Endothelial cell of umbilical vein (primary cell): ENCODE data around the gene FAM24A. TPM values are rescaled to one million over a fixed set of nuclear protein-coding genes. Genes with fewer than 3 reads are reported as not detected.

ENCODE experiments used
- BruUV-seq: library from RNA; stranded (reverse); fragments of 400-500 nt; replicated peaks from 2 replicates; lab custom pipeline; 2021; lab: Mats Ljungman, UMichigan
- CTCF ChIA-PET: fragments of 300-600, 350-600 bp; sonication (Branson Sonifier 250); formaldehyde crosslinking; loops from one replicate; lab custom pipeline; 2021; ENCODE audit warnings: antibody characterized with exemption, inconsistent platforms; lab: Charles Lee
- POLR2A ChIA-PET: fragments of 300-600, 350-600 bp; sonication (Branson Sonifier 250); formaldehyde crosslinking; loops from one replicate; lab custom pipeline; 2021; ENCODE audit warnings: antibody characterized with exemption, inconsistent platforms; lab: Charles Lee
- DNase-seq: peaks from one replicate; pipeline ENCODE4 v3.0.0-alpha.2; 2011; ENCODE audit warnings: low read depth, low spot score
- FAIRE-seq: peaks from 2 replicates; lab custom pipeline; 2011; peaks lifted over from hg19 to GRCh38; lab: Jason Lieb, UNC
- H2AFZ ChIP-seq: 2 replicates; pipeline ENCODE4 v1.6.0; 2012; ENCODE audit warnings: low read depth, low read length, control low read depth, inconsistent platforms
- H3K27ac ChIP-seq: 2 replicates; pipeline ENCODE4 v1.5.1; 2011; ENCODE audit warnings: low read depth, mild to moderate bottlenecking, control low read depth, low read length, moderate library complexity; ENCODE audit not compliant: insufficient read depth
- H3K27me3 ChIP-seq, 2 experiments: 2 replicates each; pipeline versions ENCODE4 v1.6.0 to v1.6.1; 2011; ENCODE audit warnings: low read length in 2 of 2, mixed read lengths in 1 of 2; ENCODE audit not compliant: control insufficient read depth in 2 of 2, insufficient read depth in 2 of 2
- H3K36me3 ChIP-seq, 2 experiments: 2 replicates in 1 of 2; 3 replicates in 1 of 2; pipeline ENCODE4 v1.5.1; 2011; ENCODE audit warnings: low read length in 2 of 2, mild to moderate bottlenecking in 1 of 2, moderate library complexity in 1 of 2; ENCODE audit not compliant: control insufficient read depth in 2 of 2, insufficient read depth in 2 of 2; ENCODE audit errors: extremely low read depth in 1 of 2
- H3K4me1 ChIP-seq: 3 replicates; pipeline ENCODE4 v1.5.1; 2011; ENCODE audit warnings: mild to moderate bottlenecking, low read length; ENCODE audit not compliant: control insufficient read depth, insufficient read depth; ENCODE audit errors: extremely low read depth
- H3K4me2 ChIP-seq: 2 replicates; pipeline ENCODE4 v1.6.1; 2011; ENCODE audit warnings: low read length, control low read depth, mixed read lengths; ENCODE audit not compliant: insufficient read depth
- H3K4me3 ChIP-seq, 3 experiments: fragments of 200-600 bp in 1 of 3; sonication (generic), shearing (Covaris generic) in 1 of 3; replicated peaks in 1 of 3; 2 replicates each; pipeline ENCODE4 v1.5.1; 2011 to 2016; ENCODE audit warnings: control low read depth in 3 of 3, low read length in 3 of 3, mild to moderate bottlenecking in 2 of 3, inconsistent platforms in 1 of 3, low read depth in 1 of 3, moderate library complexity in 1 of 3; ENCODE audit not compliant: insufficient read depth in 1 of 3
- H3K79me2 ChIP-seq: 2 replicates; pipeline ENCODE4 v1.6.0; 2012; ENCODE audit warnings: low read length, inconsistent platforms; ENCODE audit not compliant: control insufficient read depth, insufficient read depth
- H3K9ac ChIP-seq: replicated peaks from 2 replicates; pipeline ENCODE3; 2011; ENCODE audit warnings: low read length, control low read depth; ENCODE audit not compliant: insufficient read depth; ENCODE audit errors: extremely low read depth
- H3K9me1 ChIP-seq: replicated peaks from 3 replicates; pipeline ENCODE4 v1.6.0; 2011; ENCODE audit warnings: mild to moderate bottlenecking, low read length; ENCODE audit not compliant: control insufficient read depth, insufficient read depth; ENCODE audit errors: extremely low read depth
- H3K9me3 ChIP-seq: replicated peaks from 2 replicates; pipeline ENCODE4 v1.5.1; 2012; ENCODE audit warnings: low read length, inconsistent platforms; ENCODE audit not compliant: control insufficient read depth, insufficient read depth
- H4K20me1 ChIP-seq: replicated peaks from 2 replicates; pipeline ENCODE3; 2011; ENCODE audit warnings: mild to moderate bottlenecking, low read length; ENCODE audit not compliant: control insufficient read depth, insufficient read depth; ENCODE audit errors: extremely low read depth
- CTCF ChIP-seq, 2 donors: IDR thresholded peaks; 1 replicate in 1 of 2; 2 replicates in 1 of 2; pipeline ENCODE4 v1.5.1; 2011; ENCODE audit warnings: low read length in 2 of 2, mild to moderate bottlenecking in 2 of 2, moderate library complexity in 2 of 2, control low read depth in 1 of 2, inconsistent platforms in 1 of 2, low read depth in 1 of 2; ENCODE audit not compliant: insufficient read depth in 1 of 2; ENCODE audit errors: extremely low read depth in 1 of 2
- EZH2 ChIP-seq: IDR thresholded peaks from 2 replicates; pipeline ENCODE4 v1.6.1; 2012; ENCODE audit warnings: borderline replicate concordance, low read depth, mild to moderate bottlenecking, moderate library complexity, low read length, inconsistent platforms; ENCODE audit not compliant: severe bottlenecking
- FOS ChIP-seq: IDR thresholded peaks from 2 replicates; pipeline ENCODE4 v1.6.1; 2011; ENCODE audit warnings: mild to moderate bottlenecking, low read length, moderate library complexity, borderline replicate concordance; ENCODE audit not compliant: insufficient read depth
- GATA2 ChIP-seq: IDR thresholded peaks from 2 replicates; pipeline ENCODE4 v1.7.0; 2011; ENCODE audit warnings: low read depth, mild to moderate bottlenecking, moderate library complexity, mixed read lengths, low read length; ENCODE audit not compliant: insufficient read length, insufficient read depth
- JUN ChIP-seq: IDR thresholded peaks from 2 replicates; pipeline ENCODE4 v1.6.1; 2011; ENCODE audit warnings: borderline replicate concordance, low read depth; ENCODE audit not compliant: insufficient read length, insufficient read depth
- MAX ChIP-seq: IDR thresholded peaks from 2 replicates; pipeline ENCODE4 v1.6.1; 2011; ENCODE audit not compliant: insufficient read depth, insufficient read length
- MYC ChIP-seq: IDR thresholded peaks from one replicate; pipeline ENCODE4 v1.6.1; 2011; ENCODE audit warnings: mild to moderate bottlenecking, low read depth, low read length
- POLR2A ChIP-seq: IDR thresholded peaks from 2 replicates; pipeline ENCODE4 v1.6.1; 2012; ENCODE audit warnings: low read depth, mild to moderate bottlenecking, control low read depth, low read length
- POLR2AphosphoS5 ChIP-seq: IDR thresholded peaks from 2 replicates; pipeline ENCODE4 v1.6.1; 2012; ENCODE audit warnings: low read depth, mild to moderate bottlenecking, control low read depth, low read length, moderate library complexity; ENCODE audit not compliant: insufficient read depth
- dilution Hi-C: fragments of 300-500 bp; cut with MboI; formaldehyde crosslinking; loops from one replicate; pipeline ENCODE4 v1.15.0; 2019; ENCODE audit warnings: low sequenced_read_pairs; ENCODE audit not compliant: extremely low pct_ligation_motif_present
- intact Hi-C: fragments of 100-400 bp; cut with micrococcal nuclease; formaldehyde crosslinking; loops from one replicate; pipeline ENCODE4 v1.10.0; 2022
- polyA plus RNA-seq, 4 experiments: library from polyadenylated mRNA; depleted of rRNA in 3 of 4; stranded (reverse) in 3 of 4; unstranded in 1 of 4; fragments of >200 nt; gene quantifications; 2 replicates each; pipeline versions ENCODE4 v1.2.1 to v1.2.3, GENCODE V29; 2011 to 2012; ENCODE audit warnings: missing spikeins in 1 of 4
- total RNA-seq: library from RNA; stranded (reverse); gene quantifications from 2 replicates; pipeline ENCODE4 v1.2.3, GENCODE V29; 2021

Gene FAM24A
- total and polyA plus RNA-seq, 2 donors (not counting 3 experiments of a cell fraction or from before 2014, with no cell fraction given): not detected

- H3K79me2 ChIP-seq: peaks cover 12% of the 10 kb centered on the region
- H2AFZ ChIP-seq: peak overlapping the region; percentile 98
- FAIRE-seq (no peak), DNase-seq (no peak)
- ChIA-PET CTCF (interaction anchor here (0.9 kb wide), 1 partner anchor 100 kb away, joined by 3 read pairs; no protein-coding TSS in a partner anchor), POLR2A (no interaction called here)
- H4K20me1 ChIP-seq: no peaks in the 10 kb centered on the region
- no peaks in the 10 kb centered on the region for H3K9me1 ChIP-seq
- dilution Hi-C loops (no loop called here), intact Hi-C loops (loop anchor here (1.0 to 2.0 kb wide), 6 partner anchors 26 to 306 kb away; partner anchors contain the start of genes FAM24B, IKZF5 and PSTK)
- H3K36me3 ChIP-seq: no peaks in the 10 kb centered on the region
- H3K27me3 ChIP-seq: no peaks in the 10 kb centered on the region
- H3K27ac ChIP-seq: no peak overlapping the region
- peaks cover 14% of the 10 kb centered on the region for H3K4me1 ChIP-seq
- BruUV-seq: no TSS peak
- no peak overlapping the region for H3K9ac ChIP-seq
- no peak overlapping the region for H3K4me3 ChIP-seq
- no peaks in the 10 kb centered on the region for H3K9me3 ChIP-seq
- H3K4me2 ChIP-seq: peak overlapping the region; percentile 33
- TF ChIP-seq JUN (no peak), POLR2AphosphoS5 (no peak), MYC (no peak), POLR2A (no peak), CTCF (IDR thresholded peaks at IDR 0.05; ENCODE audit: extremely low read depth in 1 of 2, insufficient read depth in 1 of 2, low read depth in 1 of 2, low read length in 2 of 2) (no peak), EZH2 (no peak), GATA2 (no peak), MAX (no peak), FOS (no peak)
These were observed 44.3 kb downstream of the FAM24A start for GRCh38 chr10:122954731-122955050.
